AG08395 (cell line): ENCODE data around the gene CCDC87.
"Not testable (repeated sequence)": the region's sequence is repeated elsewhere in the genome, so short reads cannot be mapped to it uniquely, and the experiment has no call there.

Source experiments
- DNase-seq: peaks from one replicate; pipeline ENCODE4 v3.0.0; 2012; ENCODE audit warnings: mixed read lengths, low spot score

Gene CCDC87

DNA sequence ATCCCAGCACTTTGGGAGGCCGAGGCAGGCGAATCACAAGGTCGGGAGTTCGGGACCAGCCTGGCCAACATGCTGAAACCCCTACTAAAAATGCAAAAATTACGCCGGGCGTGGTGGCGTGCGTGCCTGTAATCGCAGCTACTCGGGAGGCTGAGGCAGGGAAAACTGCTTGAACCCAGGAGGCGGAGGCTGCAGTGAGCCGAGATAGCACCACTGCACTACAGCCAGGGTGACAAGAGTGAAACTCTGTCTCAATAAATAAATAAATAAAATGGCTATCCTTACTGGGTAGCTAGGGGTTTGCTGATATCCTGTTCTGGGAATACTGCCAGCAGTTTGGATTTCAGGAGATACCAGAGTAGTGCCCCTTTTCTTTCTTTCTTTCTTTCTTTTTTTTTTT is 21.2 kb upstream of the CCDC87 start:
- no peak for DNase-seq

DNA sequence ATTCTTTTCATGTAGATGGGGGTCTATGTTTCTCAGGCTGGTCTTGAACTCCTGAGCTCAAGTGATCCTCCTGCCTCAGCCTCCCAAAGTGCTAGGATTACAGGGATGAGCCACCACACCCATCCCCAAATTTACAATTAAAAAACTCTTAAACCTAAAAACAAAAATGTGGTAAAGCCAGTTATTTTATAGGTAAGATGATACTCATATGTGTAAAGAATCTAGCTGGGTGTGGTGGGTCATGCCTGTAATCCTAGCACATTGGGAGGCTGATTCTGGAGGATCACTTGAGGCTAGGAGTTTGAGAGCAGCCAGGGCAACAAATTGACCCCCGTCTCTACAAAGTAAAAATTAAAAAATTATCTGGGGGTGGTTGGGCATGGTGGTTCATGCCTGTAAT is 19.6 kb upstream of the CCDC87 start:
- no peak for DNase-seq

DNA sequence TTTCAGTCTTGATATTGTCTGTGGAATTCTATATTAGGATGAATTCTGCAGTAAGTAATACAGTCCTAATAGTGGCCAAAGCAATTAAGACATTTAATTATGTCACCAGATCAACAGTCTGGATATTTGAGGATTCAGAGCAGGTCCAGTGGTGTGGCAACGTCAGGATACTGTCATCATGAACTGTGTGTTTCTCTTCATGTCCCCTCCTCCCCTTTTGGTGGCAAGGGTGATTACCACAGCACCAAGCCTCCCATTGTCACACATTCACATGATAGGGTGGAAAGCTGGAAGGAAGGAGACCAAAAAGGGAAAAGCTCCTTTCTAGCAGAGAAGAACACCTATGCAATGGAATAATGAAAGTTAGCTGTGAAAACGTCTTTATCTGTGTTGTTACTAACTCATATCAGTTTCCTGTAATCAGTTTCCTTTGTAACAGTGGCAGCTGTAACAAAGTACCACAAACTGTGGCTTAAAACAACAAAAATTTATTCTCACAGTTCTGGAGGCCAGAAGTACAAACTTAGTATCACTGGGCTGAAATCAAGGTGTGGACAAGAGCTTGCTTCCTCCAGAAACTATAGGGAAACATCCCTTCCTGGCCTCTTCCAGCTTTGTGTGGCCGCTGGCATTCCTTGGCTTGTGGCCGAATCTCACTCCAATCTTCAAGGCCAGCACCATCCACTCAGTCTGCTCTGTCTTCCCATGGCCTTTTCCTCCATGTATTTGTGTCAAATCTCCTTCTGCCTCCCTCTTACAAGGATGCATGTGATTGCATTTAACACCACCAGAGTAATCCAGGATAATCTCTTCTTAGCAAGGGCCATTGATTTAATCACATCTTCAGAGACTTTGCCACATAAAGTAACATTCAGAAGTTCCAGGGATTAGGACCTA is 17.1 kb upstream of the CCDC87 start:
- no peak for DNase-seq

DNA sequence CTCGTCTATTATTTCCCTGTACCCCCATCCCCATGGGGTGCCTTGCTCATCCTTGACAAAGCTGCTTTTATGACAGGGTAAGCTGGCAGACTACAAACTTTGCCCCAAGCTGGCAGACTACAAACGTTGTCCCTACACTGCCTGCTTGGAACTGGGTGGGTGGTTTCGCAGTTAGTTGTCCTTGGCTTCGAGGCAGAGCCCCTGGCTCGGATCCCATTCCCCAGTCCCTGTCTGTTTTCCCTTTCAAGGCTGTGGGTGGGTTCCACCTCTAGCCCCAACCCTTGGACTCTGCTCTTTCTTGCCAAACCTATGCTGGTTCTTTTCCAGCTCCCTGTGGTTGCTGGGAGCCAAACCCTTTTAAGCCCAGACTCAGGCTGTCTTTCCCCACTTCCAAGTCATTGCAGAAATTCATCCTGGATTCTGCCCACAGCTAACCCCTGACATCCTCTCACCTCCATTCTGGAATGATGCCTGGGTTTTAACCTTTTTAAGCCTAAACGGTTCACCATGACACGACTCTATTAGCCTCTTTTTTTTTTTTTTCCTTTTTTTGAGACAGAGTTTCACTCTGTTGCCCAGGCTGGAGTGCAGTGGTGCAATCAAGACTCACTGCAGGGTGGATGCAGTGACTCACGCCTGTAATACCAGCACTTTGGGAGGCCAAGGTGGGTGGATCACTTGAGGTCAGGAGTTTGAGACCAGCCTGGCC is 14.4 kb upstream of the CCDC87 start:
- DNase-seq = peak; percentile 79

DNA sequence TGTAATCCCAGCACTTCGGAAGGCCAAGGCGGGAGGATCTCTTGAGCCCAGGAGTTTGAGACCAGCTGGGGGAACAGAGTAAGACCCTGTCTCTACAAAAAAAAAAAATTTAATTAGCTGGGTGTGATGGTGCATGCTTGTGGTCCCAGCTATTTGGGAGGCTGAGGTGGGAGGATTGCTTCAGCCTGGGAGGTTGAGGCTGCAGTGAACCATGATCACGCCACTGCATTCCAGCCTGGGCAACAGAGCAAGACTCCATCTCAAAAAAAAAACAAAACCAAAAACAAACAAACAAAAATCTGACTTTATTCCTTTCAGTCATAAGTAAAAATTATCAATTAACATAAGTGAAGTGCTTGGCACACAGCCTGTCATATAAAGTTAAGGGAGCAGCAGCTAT is 13.7 kb upstream of the CCDC87 start:
- not testable (repeated sequence) for DNase-seq

DNA sequence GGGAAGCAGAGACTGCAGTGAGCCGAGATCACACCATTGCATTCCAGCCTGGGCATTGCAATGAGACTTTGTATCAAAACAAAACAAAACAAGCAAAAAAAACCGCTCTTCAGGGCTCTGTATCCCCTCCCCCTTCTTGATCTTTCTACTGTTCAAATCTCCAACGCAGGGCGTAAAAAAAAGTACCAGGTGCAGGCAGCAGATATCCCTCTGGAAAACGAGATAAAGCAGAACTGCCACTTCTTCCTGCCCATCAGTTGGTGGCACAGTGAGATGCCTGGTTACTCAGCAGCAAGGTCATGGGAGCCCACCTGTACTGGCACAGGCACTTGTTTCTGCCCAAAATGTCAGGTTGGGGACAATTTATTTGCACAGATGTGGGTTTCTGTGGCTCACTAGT is 11.3 kb upstream of the CCDC87 start:
- DNase-seq = no peak

DNA sequence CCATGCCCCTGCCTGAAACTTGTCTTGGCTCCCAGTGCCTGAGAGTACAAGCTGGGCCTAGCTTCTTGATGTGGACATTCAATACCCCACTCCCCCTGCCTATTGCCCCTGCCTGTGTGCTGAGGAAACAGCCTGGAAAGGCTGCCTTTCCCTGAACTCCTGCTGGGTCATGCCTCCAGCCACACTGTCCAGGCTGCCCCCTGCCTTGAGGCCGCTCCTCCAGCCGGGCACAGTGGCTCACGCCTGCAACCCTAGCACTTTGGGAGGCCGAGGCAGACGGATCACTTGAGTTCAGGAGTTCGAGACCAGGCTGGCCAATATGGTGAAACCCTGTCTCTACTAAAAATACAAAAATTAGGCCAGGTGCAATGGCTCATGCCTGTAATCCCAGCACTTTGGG is 10.2 kb upstream of the CCDC87 start:
- no peak for DNase-seq

DNA sequence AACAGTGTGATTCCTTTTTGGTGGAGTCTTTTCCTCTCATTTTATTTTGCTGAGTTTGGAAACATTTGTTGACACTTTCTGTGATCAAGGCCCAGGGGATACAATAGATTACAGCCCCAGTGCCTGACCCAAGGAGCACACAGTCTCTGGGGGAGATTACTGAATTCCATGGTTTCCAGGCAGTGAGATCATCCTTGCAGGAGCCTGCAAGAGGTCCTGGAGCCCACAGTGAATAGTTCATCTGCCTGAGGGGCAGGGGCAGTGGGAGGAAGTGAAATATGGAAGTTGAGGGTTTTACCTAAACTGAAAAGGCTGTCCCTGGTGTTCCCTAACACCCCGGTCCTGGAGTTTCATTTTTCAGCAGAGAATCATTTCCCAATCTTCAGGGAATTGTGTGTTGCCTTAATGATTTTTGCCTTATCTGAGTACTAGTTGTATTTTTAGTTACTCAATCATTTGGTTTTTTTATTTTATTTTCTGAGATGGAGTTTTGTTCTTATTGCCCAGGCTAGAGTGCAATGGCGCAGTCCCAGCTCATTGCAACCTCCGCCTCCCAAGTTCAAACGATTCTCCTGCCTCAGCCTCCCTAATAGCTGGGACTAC is 7.9 kb upstream of the CCDC87 start:
- DNase-seq = no peak

DNA sequence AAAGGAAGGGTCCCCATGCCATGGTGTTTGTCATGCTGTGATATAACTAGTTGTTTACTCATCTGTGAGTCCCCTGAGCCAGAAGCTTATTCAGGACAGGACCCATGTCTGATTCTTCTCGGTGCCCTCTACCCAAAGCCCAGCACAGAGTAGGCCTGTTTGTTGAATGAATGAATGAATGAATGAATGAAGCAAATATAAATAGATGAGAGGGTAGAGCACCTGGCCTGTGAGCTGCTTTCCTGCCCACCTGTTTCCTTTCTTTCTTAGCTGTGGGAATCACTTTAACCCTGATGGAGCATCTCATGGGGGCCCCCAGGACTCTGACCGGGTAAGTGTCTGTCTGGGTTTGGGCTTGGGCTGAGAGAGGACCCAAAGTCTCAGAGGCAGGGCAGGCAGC is 7.4 kb upstream of the CCDC87 start:
- DNase-seq = no peak

DNA sequence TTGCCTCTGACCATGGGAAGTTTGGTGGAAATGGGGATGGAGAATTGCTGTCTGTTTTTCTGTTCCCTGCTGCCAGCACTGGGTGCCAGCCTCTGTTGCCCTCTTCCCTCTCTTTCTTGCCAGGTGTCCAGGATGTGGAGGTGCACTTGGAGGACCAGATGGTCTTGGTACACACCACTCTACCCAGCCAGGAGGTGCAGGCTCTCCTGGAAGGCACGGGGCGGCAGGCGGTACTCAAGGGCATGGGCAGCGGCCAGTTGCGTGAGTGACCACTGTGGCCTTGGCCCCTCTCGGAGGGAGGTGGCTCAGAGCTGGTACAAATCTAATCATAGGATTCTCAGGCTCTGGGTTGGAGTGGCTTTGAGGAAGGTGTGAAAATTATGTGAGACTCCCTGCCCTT is 6.1 kb upstream of the CCDC87 start:
- no peak for DNase-seq

DNA sequence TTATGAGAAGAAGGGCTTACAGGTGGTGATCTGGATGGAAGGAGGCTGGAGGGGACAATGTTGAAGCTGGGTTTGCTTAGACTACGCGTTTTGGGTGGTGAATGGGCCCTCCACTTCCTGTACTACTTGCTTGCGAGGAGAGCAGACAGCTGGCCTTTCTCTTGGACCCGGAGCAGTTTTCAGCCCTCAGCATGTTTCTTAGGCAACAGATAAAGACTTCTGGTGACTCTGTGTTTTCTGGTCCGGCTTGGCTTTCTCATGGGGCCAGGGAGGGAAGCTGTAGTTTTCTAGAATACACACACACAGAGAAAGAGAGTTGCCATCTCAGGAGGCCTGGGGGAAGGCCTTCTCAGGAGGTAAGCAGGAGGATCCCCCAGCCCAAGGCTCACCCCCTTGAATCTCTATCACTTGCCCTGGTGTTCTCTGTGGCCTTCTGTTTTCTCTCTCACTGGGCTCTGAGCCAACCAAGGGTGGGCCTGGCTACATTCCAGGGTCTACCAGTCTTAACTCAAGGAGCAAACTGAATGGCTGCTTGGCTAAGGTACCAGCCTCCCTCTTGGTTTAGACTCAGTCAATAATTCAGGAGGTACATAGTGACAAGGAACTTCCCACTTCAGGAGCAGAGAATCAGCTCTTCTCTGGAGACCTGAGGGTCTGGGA is 2.5 kb upstream of the CCDC87 start:
- DNase-seq = no peak

DNA sequence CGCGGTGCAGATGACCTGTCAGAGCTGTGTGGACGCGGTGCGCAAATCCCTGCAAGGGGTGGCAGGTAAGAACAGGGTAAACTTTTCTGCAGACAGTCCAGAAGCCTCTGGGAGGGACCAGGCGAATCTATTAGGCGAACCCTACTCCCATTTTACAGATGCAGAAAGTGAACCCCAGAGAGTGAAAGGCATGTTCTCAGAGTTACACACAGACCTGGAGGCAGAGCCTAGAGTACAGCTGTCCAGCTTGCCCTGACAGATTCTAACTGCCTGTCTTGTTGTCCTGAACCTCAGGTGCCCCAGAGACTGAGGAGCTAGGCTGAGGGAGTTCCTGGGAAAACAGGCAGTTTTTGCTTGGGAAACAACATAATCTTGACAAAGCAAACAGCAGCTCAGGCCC is 787 bp upstream of the CCDC87 start:
- DNase-seq = no peak

DNA sequence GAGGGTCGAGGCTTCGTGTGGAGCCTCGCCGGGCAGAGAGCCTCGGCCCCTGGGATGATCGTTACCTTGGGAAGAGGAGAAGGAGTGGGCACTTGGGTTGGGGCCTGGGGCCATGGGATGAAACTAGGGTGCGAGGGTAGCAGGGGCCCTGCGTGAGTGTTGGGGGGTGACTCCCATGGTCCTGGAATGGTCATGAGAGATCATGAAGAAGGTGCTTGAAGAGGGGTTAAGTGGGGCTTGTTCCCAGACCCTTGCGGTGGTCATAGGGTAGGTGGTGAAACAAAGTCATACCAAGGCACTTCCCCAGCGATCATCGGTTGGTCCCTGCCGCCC is 406 bp upstream of the CCDC87 start:
- DNase-seq = peak; percentile 13

DNA sequence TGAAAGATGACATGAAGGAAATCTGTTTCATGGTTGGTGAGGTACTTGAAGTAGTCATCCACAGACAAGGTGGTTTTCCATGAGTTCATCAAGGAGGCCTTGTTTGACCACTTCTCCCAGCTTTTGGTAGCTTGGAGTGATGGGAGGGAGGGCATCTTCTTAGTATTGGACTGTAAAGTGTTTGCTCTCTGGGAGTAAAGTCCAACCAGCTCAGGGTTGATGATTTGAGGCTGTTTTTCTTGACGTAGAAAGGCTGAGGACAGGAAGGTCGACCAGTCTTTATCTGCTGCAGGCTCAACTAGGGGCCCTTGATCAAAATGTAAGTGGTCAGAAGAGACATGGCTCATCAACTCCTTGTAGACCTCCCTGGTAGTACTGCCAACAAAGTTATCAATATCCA is 1.7 kb downstream of the CCDC87 start:
- no peak for DNase-seq

DNA sequence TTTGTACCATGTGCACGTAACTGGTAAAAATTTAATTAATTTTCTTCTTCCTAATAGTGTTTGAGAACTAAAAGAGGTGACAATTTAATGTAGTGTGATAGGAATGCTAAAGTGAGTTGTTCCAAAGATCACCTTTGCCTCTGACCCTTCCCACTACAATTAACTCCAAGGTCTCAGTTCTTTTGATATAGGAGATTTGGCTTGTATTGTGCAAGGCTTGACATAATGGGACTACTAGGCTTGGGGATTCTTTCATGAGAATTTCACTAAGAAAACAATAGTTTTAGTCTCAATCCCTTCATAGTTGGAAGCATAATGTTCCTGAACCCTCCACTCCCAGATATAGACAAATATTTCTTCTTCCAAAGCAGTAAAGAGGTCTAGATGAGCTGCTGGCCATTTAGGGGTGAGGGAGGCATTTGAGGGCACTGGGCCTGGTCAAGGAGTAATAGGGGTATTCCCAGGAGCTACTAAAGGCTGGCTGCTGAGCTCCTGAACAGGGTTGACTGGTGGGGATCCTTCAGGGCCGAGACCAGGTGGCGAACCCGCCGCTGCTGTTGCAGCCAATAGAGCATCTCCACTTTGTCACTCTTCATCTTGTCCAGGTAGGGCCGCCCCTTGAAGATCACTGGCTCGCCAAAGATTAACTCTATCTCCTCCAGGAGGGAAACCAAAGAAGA is 2.7 kb downstream of the CCDC87 start:
- no peak for DNase-seq

DNA sequence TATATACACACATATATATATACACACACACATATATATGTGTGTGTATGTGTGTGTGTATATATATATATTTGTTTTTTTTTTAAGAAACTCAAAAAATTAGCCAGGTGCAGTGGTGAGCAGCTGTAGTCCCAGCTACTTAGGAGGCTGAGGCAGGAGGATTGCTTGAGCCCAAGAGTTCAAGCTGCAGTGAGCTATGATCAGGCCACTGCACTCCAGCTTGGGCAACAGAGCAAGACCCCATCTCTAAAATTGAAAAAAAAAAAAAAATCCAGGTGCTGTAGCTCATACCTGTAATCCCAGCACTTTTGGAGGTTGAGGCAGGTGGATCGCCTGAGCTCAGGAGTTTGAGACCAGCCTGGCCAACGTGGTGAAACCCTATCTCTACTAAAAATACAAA is 3.5 kb downstream of the CCDC87 start:
- DNase-seq = not testable (repeated sequence)

DNA sequence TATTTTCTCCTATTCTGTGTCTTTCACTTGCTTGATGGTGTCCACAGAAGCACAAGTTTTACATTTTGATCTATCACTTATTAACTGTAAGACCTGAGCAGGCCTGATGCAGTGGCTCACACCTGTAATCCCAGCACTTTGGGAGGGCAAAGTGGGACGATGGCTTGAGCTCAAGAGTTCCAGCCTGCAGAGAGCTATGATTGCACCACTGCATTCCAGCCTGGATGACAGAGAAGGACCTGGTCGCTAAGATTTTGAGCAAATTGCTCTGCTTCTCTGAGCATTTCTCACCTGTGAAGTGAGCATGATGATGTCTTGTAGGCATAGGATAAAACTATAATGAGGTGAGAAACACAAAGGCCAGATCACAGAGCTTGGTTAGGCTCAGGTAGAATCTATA is 6.7 kb downstream of the CCDC87 start:
- no peak for DNase-seq

DNA sequence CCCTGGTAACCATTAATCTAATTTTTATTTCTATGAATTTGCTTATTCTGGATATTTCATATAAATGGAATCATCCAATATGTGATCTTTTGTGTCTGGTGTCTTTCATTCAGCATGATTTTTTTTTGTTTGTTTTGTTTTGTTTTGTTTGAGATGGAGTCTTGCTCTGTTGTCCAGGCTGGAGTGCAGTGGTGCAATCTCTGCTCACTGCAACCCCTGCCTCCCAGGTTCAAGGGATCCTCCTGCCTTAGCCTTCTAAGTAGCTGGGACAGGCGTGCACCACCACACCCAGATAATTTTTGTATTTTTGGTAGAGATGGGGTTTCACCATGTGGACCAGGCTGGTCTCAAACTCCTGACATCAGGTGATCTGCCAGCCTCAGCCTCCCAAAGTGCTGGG is 7.4 kb downstream of the CCDC87 start:
- DNase-seq = not testable (repeated sequence)

DNA sequence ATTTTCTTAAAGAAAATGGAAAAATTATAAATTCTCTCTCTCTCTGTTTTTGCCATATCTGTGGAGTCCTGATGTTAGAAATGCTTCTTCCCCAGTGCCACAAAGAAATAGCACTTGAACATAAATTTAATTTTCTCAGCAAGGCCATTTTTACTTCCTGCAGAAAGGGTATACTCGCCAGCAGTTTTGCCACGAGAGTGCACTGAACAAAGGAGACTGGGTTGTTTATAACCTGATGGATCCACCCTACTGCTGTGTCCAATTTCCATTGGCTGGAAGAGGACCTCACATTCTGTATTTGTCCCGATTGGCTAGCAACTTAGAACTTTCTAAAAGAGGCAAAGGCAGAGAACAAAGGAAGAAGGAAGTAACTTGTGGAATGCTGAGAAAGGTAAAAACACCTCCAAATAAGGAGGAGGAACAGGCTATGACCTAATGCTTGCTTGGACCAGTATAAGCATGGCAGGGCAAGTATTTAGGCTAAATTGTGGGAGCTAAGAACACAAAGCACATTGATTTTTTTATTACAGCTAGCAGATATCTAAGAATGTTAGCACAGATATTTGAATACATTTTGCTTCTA is 10.2 kb downstream of the CCDC87 start:
- not testable (repeated sequence) for DNase-seq

DNA sequence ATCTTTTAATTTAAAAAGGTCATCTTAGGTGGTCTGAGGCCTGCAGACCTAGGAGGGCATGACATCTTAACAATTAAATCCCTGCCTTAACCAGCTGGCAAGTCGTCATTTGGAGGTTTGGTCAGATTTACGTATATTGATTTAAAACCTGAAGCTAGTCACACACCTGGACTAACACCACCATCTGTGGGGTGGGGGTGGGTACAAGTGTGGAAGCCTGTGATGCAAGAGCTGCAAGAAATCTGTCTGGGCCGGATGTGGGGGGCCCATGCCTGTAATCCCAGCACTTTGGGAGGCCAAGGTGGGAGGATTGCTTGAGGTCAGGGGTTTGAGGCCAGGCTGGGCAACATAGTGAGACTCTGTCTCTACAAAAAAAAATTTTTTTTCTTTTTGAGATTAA is 11.6 kb downstream of the CCDC87 start:
- DNase-seq = no peak

DNA sequence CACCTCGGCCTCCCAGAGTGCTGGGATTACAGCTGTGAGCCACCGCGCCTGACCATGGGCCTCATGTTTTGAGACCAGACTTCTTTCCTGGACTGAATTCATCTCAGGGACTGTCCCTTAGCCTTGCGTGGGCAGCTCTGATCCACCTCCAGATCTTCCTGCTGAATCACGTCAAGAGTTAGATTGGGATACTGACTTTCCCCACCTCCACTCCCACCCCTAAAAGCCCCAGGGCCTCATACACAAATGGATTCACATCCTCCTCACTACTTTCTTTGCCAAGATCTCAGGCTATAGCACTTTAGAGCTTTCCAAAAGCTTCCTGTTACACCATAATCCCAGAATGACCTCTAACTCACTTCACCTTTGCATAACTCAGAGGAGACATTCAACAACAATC is 12.1 kb downstream of the CCDC87 start:
- no peak for DNase-seq
